Measurements from ENCODE around the gene GRSF1. TPM values are rescaled to one million over a fixed set of nuclear protein-coding genes. Genes with fewer than 3 reads are reported as not detected.
"Not testable (repeated sequence)": the region's sequence is repeated elsewhere in the genome, so short reads cannot be mapped to it uniquely, and the experiment has no call there.

GRSF1 gene
- total RNA-seq, 1 experiment from 2014 or later, result 76.1 TPM

DNA sequence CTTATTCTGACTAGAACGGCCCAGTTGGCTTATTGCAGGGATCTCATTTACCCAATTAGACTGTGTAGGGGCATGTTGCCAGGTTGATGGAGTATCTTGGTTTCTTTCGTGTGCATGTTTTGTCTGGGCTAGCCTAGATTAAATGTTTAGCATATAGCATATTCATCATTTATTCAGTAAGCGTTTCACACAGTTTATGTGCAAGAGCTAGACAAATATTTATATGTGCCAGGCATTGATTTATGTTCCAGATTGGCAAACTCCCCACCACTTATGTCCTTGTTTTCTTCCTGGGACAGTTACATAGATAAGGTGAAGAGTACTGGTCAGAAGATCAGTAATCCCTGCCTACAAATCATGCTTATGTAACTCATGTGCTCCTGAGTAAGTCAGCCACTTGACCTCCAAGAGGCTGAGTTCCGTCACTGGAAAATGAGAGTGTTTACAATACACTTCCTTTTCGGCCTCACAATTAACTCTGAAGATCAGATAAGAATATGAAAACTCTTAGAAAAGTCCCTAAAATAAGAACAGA is 60.7 kb downstream of the GRSF1 start:
- Mint-ChIP-seq H3K4me3 (ENCODE audit: unreplicated experiment) (no peak overlapping the region), H3K27me3 (ENCODE audit: insufficient read depth, unreplicated experiment) (no peaks in the 10 kb centered on the region), H3K36me3 (ENCODE audit: insufficient read depth, unreplicated experiment) (peaks cover 7% of the 10 kb centered on the region), H3K27ac (ENCODE audit: unreplicated experiment) (no peak overlapping the region), H3K9me3 (ENCODE audit: unreplicated experiment) (no peaks in the 10 kb centered on the region), H3K4me1 (ENCODE audit: low read depth, unreplicated experiment) (no peaks in the 10 kb centered on the region)
- no peaks in the 10 kb centered on the region for H3K36me3 ChIP-seq (ENCODE audit: control insufficient read depth, insufficient read depth, low read length)
- ChIA-PET POLR2A (no interaction called here), CTCF (no interaction called here)
- TF ChIP-seq CTCF (IDR thresholded peaks at IDR 0.05; ENCODE audit: insufficient read depth in 1 of 2, low read depth in 1 of 2, low read length in 1 of 2, severe bottlenecking in 1 of 2, unreplicated experiment in 1 of 2), result no peak
- H3K9me3 ChIP-seq, result no peaks in the 10 kb centered on the region
- intact Hi-C loops (cut with micrococcal nuclease; ENCODE audit: unreplicated experiment), result no loop called here
- BruUV-seq (replicated peaks), result no TSS peak
- H3K4me3 ChIP-seq (ENCODE audit: low read depth, low read length), result no peak overlapping the region
- H3K4me1 ChIP-seq, result no peaks in the 10 kb centered on the region
- DNase-seq, result no peak
- no peaks in the 10 kb centered on the region for H3K27me3 ChIP-seq (replicated peaks; ENCODE audit: control insufficient read depth, insufficient read depth, low read length)

DNA sequence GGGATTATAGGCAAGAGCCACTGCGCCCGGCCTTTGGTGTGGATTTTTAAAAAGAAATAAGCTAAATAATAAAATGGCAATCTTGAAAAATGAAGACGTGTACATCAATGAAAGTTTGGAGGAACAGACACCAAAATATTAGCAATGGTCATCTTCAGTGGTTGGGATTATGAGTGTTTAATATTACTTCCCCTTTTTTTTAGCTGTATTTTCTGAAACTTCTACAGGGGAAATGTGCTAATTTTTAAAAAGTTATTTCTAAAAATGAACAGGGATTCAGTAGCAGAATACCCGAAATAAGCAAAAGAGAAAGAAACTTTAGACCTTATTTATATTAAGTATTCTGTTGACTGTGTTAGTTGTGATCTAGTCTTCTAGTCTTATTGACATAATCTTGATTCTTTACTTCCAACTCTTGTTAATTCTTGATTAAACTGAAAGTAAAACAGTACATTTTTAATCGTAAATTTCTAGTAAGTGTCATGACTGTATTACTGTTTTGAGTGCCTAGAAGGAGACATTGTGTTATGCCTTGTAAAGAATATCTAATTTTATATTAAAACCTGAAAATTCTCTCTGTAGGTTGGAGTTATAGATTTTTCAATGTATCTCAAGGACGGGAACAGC is 66.6 kb downstream of the GRSF1 start:
- DNase-seq, result no peak
- Histone ChIP-seq H3K9me3 (no peaks in the 10 kb centered on the region), H3K27me3 (replicated peaks; ENCODE audit: control insufficient read depth, insufficient read depth, low read length) (no peaks in the 10 kb centered on the region), H3K36me3 (ENCODE audit: control insufficient read depth, insufficient read depth, low read length) (no peaks in the 10 kb centered on the region), H3K4me1 (no peaks in the 10 kb centered on the region), H3K4me3 (ENCODE audit: low read depth, low read length) (no peak overlapping the region)
- H3K27me3 Mint-ChIP-seq (ENCODE audit: insufficient read depth, unreplicated experiment), result no peaks in the 10 kb centered on the region
- H3K36me3 Mint-ChIP-seq (ENCODE audit: insufficient read depth, unreplicated experiment), result no peaks in the 10 kb centered on the region
- BruUV-seq (replicated peaks), result no TSS peak
- H3K4me3 Mint-ChIP-seq (ENCODE audit: unreplicated experiment), result no peak overlapping the region
- H3K9me3 Mint-ChIP-seq (ENCODE audit: unreplicated experiment), result no peaks in the 10 kb centered on the region
- ChIA-PET POLR2A (no interaction called here), CTCF (no interaction called here)
- H3K4me1 Mint-ChIP-seq (ENCODE audit: low read depth, unreplicated experiment), result no peaks in the 10 kb centered on the region
- TF ChIP-seq CTCF (IDR thresholded peaks at IDR 0.05; ENCODE audit: insufficient read depth in 1 of 2, low read depth in 1 of 2, low read length in 1 of 2, severe bottlenecking in 1 of 2, unreplicated experiment in 1 of 2), result no peak
- H3K27ac Mint-ChIP-seq (ENCODE audit: unreplicated experiment), result no peak overlapping the region
- intact Hi-C loops (cut with micrococcal nuclease; ENCODE audit: unreplicated experiment), result no loop called here

DNA sequence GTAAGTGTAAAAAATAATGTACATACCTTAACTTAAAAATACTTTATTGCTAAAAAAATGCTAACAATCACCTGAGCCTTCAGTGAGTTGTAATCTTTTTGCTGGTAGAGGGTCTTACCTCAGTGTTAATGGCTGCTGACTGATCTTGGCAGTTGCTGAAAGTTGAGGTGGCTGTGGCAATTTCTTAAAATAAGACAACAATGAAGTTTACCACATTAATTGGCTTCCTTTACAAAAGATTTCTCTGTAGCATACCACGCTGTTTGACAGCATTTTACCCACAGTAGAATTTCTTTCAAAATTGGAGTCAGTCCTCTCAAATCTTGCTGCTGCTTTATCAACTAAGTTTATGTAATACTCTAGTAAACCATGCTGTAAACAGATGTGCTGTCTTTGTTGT is 70.3 kb downstream of the GRSF1 start:
- H3K4me1 ChIP-seq; H3K9me3 ChIP-seq; H3K4me3 Mint-ChIP-seq (ENCODE audit: unreplicated experiment); intact Hi-C loops (cut with micrococcal nuclease; ENCODE audit: unreplicated experiment); DNase-seq; BruUV-seq (replicated peaks); H3K27ac Mint-ChIP-seq (ENCODE audit: unreplicated experiment); H3K36me3 Mint-ChIP-seq (ENCODE audit: insufficient read depth, unreplicated experiment); H3K27me3 ChIP-seq (replicated peaks; ENCODE audit: control insufficient read depth, insufficient read depth, low read length); H3K36me3 ChIP-seq (ENCODE audit: control insufficient read depth, insufficient read depth, low read length); H3K4me3 ChIP-seq (ENCODE audit: low read depth, low read length); H3K4me1 Mint-ChIP-seq (ENCODE audit: low read depth, unreplicated experiment); H3K9me3 Mint-ChIP-seq (ENCODE audit: unreplicated experiment); POLR2A ChIA-PET; CTCF ChIA-PET; H3K27me3 Mint-ChIP-seq (ENCODE audit: insufficient read depth, unreplicated experiment): not testable (repeated sequence)
